ENCODE data around the gene GJA5. TPM values are rescaled to one million over a fixed set of nuclear protein-coding genes. Genes with fewer than 3 reads are reported as not detected.

The GJA5 gene
- total RNA-seq, 1 experiment from 2014 or later = 0.39 TPM

GRCh38 chr1:147777694-147778093 is 17.3 kb upstream of the GJA5 start:
- H3K9me3 Mint-ChIP-seq = no peaks in the 10 kb centered on the region; a peak in 1 of 5 replicates
- TF ChIP-seq CTCF (conservative IDR thresholded peaks at IDR 0.05) = no peak
- Histone ChIP-seq H3K23ac (ENCODE audit: insufficient read length, low read depth, low read length) (no peak overlapping the region), H3K18ac (ENCODE audit: insufficient read length, low read depth, low read length) (no peak overlapping the region), H3K27ac (ENCODE audit: insufficient read length, low read depth, low read length) (no peak overlapping the region), H3K23me2 (ENCODE audit: insufficient read length, low read depth, low read length, poor library complexity, severe bottlenecking) (peaks cover 3% of the 10 kb centered on the region), H3K4ac (ENCODE audit: low read depth, low read length) (no peak overlapping the region), H2BK5ac (ENCODE audit: insufficient read length, low read length) (no peak overlapping the region), H2BK20ac (ENCODE audit: low read depth, low read length, poor library complexity, severe bottlenecking) (no peak overlapping the region), H2BK120ac (ENCODE audit: low read depth, low read length, poor library complexity, severe bottlenecking) (no peak overlapping the region), H4K20me1 (ENCODE audit: control insufficient read depth, insufficient read depth, insufficient read length) (no peaks in the 10 kb centered on the region), H3K9me3 (ENCODE audit: control insufficient read depth, low read depth, low read length) (no peaks in the 10 kb centered on the region), H3K9ac (ENCODE audit: extremely low read depth, insufficient read length, low read length) (no peak overlapping the region), H3K4me1 (ENCODE audit: insufficient read depth, low read length) (peaks cover 8% of the 10 kb centered on the region; the same call in 1 of the 2 replicates), H2BK15ac (ENCODE audit: low read depth, low read length) (no peak overlapping the region), H2AK5ac (ENCODE audit: insufficient read length, low read length) (no peak overlapping the region), H3K56ac (ENCODE audit: insufficient read length, low read depth, low read length) (no peak overlapping the region), H2BK12ac (ENCODE audit: insufficient read length, low read depth, low read length) (no peak overlapping the region), H3T11ph (ENCODE audit: low read length) (no peak overlapping the region), H3K27me3 (ENCODE audit: insufficient read depth, low read length) (no peaks in the 10 kb centered on the region; the same call in 1 of the 2 replicates), H3K79me2 (ENCODE audit: insufficient read depth, low read length) (no peaks in the 10 kb centered on the region), H4K5ac (ENCODE audit: insufficient read length, low read depth, low read length) (no peak overlapping the region), H3K14ac (ENCODE audit: insufficient read depth, low read length) (no peak overlapping the region), H3K79me1 (ENCODE audit: insufficient read depth, low read depth, low read length, poor library complexity, severe bottlenecking) (no peaks in the 10 kb centered on the region), H4K91ac (ENCODE audit: insufficient read length, low read depth, low read length) (no peak overlapping the region), H2AFZ (ENCODE audit: low read length) (no peak overlapping the region), H3K4me2 (ENCODE audit: insufficient read depth, insufficient read length, low read length) (no peak overlapping the region), H4K8ac (replicated peaks; ENCODE audit: insufficient read length, low read depth, low read length) (no peak overlapping the region)
- WGBS (ENCODE audit: extremely low coverage, insufficient read length, low lambda C conversion rate) = no CpG with 5 or more reads among the region's 5 CpGs
- H3K36me3 Mint-ChIP-seq (ENCODE audit: insufficient read depth in 1 of 3, low read depth in 3 of 3) = no peaks in the 10 kb centered on the region; a peak in 2 of 7 replicates
- DNase-seq = no peak
- peaks cover 22 to 28% of the 10 kb centered on the region in 2 experiments for H3K4me1 Mint-ChIP-seq
- H3K27ac Mint-ChIP-seq = no peak overlapping the region
- peaks cover 15% of the 10 kb centered on the region for H3K27me3 Mint-ChIP-seq (ENCODE audit: low read depth)
- H3K4me3 Mint-ChIP-seq = no peak overlapping the region
